Epithelial cell of prostate (primary cell): ENCODE data around the gene PRDM16.

ENCODE experiments used
- DNase-seq: peaks from one replicate; pipeline ENCODE4 v3.0.0-alpha.2; 2011; ENCODE audit warnings: low read depth, low spot score
- H3K27ac ChIP-seq: fragments of 450-650 bp; 2 replicates; pipeline ENCODE4 v1.5.1; 2017; ENCODE audit warnings: mild to moderate bottlenecking

PRDM16 gene

GRCh38 chr1:3476666-3477065, 407.7 kb downstream of the PRDM16 start:
- no peak overlapping the region for H3K27ac ChIP-seq
- no peak for DNase-seq

- DNase-seq = no peak
- H3K27ac ChIP-seq = no peak overlapping the region
Measured at GRCh38 chr1:3477241-3477995, 408.4 kb downstream of the PRDM16 start.

- H3K27ac ChIP-seq = no peak overlapping the region
- DNase-seq = no peak
Measured at GRCh38 chr1:3478187-3478586, 409.2 kb downstream of the PRDM16 start.

- no peak for DNase-seq
- no peak overlapping the region for H3K27ac ChIP-seq
Measured at GRCh38 chr1:3479511-3480368, 410.7 kb downstream of the PRDM16 start.

GRCh38 chr1:3480369-3480719, 411.3 kb downstream of the PRDM16 start:
- no peak overlapping the region for H3K27ac ChIP-seq
- DNase-seq = no peak

- DNase-seq = no peak
- H3K27ac ChIP-seq = no peak overlapping the region
Measured at GRCh38 chr1:3481046-3481445, 412.0 kb downstream of the PRDM16 start.

- H3K27ac ChIP-seq = peak overlapping the region; percentile 33
- DNase-seq = no peak
Measured at GRCh38 chr1:3481836-3482375, 412.9 kb downstream of the PRDM16 start.

GRCh38 chr1:3482378-3482849, 413.4 kb downstream of the PRDM16 start:
- peak; percentile 46 for DNase-seq
- peak overlapping the region; percentile 33 for H3K27ac ChIP-seq

GRCh38 chr1:3483380-3483779, 414.4 kb downstream of the PRDM16 start:
- H3K27ac ChIP-seq = no peak overlapping the region
- DNase-seq = no peak

- DNase-seq = no peak
Measured at GRCh38 chr1:3483801-3484444, 414.9 kb downstream of the PRDM16 start.

GRCh38 chr1:3485016-3485415, 416.0 kb downstream of the PRDM16 start:
- no peak overlapping the region for H3K27ac ChIP-seq
- DNase-seq = no peak

More at GRCh38 chr1:3483801-3484444, 414.9 kb downstream of the PRDM16 start:
- no peak overlapping the region for H3K27ac ChIP-seq
